ELF-1 (cell line): ENCODE measurements around the gene ZRANB3.

Source experiments
- DNase-seq: peaks from one replicate; pipeline ENCODE4 v3.0.0-alpha.2; 2016; ENCODE audit warnings: low read depth, low spot score

ZRANB3 gene

GRCh38 chr2:135175177-135175576, 355.8 kb downstream of the ZRANB3 start:
- no peak for DNase-seq

GRCh38 chr2:135174810-135175093, 356.3 kb downstream of the ZRANB3 start:
- no peak for DNase-seq

- DNase-seq, result no peak
These were observed 356.8 kb downstream of the ZRANB3 start for GRCh38 chr2:135174049-135174809.

- DNase-seq, result no peak
These were observed 360.9 kb downstream of the ZRANB3 start for GRCh38 chr2:135169900-135170753.

GRCh38 chr2:135168204-135168856, 362.7 kb downstream of the ZRANB3 start:
- DNase-seq, result no peak

- no peak for DNase-seq
These were observed 363.7 kb downstream of the ZRANB3 start for GRCh38 chr2:135167273-135167672.

- no peak for DNase-seq
These were observed 366.6 kb downstream of the ZRANB3 start for GRCh38 chr2:135164431-135164830.

GRCh38 chr2:135163901-135164300, 367.1 kb downstream of the ZRANB3 start:
- no peak for DNase-seq

- no peak for DNase-seq
These were observed 367.7 kb downstream of the ZRANB3 start for GRCh38 chr2:135163306-135163705.

- no peak for DNase-seq
These were observed 368.2 kb downstream of the ZRANB3 start for GRCh38 chr2:135162786-135163185.

GRCh38 chr2:135162377-135162776, 368.6 kb downstream of the ZRANB3 start:
- no peak for DNase-seq

GRCh38 chr2:135159191-135159590, 371.8 kb downstream of the ZRANB3 start:
- no peak for DNase-seq

GRCh38 chr2:135157856-135158255, 373.2 kb downstream of the ZRANB3 start:
- no peak for DNase-seq

GRCh38 chr2:135154962-135155361, 376.1 kb downstream of the ZRANB3 start:
- DNase-seq, result no peak

GRCh38 chr2:135152361-135152760, 378.7 kb downstream of the ZRANB3 start:
- DNase-seq, result no peak

GRCh38 chr2:135151615-135152014, 379.4 kb downstream of the ZRANB3 start:
- no peak for DNase-seq

- DNase-seq, result no peak
These were observed 380.3 kb downstream of the ZRANB3 start for GRCh38 chr2:135150725-135151124.

- no peak for DNase-seq
These were observed 381.8 kb downstream of the ZRANB3 start for GRCh38 chr2:135149251-135149650.

GRCh38 chr2:135144343-135144742, 386.7 kb downstream of the ZRANB3 start:
- no peak for DNase-seq

- DNase-seq, result no peak
These were observed 388.7 kb downstream of the ZRANB3 start for GRCh38 chr2:135142323-135142722.

GRCh38 chr2:135140606-135141005, 390.4 kb downstream of the ZRANB3 start:
- no peak for DNase-seq

- DNase-seq, result no peak
These were observed 398.7 kb downstream of the ZRANB3 start for GRCh38 chr2:135132314-135132713.

GRCh38 chr2:135130751-135131150, 400.3 kb downstream of the ZRANB3 start:
- no peak for DNase-seq
